Lower leg skin (tissue), 3 donors: ENCODE measurements around the gene MPP1.

Source experiments
- POLR2A ChIP-seq, 2 donors: fragments of 450-650 bp; IDR thresholded peaks; one replicate each; pipeline ENCODE4 v1.6.1; 2016 to 2017; ENCODE audit warnings: antibody characterized with exemption in 2 of 2, mild to moderate bottlenecking in 1 of 2, moderate library complexity in 1 of 2
- TF ChIP-seq, protein P1 (sequence below), 3 donors: fragments of 450-650 bp; IDR thresholded peaks; one replicate each; pipeline ENCODE4 v1.5.1; 2016; ENCODE audit warnings: antibody characterized with exemption in 3 of 3, mild to moderate bottlenecking in 3 of 3, moderate library complexity in 2 of 3

DNA sequence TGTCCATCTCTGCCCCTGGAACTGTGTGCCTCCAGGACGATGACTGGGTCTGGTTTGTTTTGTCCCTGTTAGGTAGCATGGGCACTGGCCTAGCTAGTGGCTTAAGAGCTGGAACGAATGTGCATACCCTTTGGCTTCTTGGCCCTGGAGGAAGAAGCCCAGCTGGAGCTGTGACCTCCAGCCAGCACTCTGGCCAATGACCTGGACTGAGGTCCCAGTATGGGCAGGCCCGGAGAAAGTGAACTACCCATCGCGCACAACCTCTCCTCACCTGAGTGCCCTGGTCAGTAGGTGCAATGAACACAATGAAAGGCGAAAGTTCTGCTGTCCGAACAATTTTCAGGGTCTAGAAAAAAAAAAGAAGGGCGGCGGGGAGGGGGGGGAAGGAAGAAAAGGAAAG lies 24.3 kb downstream of the MPP1 start:
- TF ChIP-seq, protein P1, sequence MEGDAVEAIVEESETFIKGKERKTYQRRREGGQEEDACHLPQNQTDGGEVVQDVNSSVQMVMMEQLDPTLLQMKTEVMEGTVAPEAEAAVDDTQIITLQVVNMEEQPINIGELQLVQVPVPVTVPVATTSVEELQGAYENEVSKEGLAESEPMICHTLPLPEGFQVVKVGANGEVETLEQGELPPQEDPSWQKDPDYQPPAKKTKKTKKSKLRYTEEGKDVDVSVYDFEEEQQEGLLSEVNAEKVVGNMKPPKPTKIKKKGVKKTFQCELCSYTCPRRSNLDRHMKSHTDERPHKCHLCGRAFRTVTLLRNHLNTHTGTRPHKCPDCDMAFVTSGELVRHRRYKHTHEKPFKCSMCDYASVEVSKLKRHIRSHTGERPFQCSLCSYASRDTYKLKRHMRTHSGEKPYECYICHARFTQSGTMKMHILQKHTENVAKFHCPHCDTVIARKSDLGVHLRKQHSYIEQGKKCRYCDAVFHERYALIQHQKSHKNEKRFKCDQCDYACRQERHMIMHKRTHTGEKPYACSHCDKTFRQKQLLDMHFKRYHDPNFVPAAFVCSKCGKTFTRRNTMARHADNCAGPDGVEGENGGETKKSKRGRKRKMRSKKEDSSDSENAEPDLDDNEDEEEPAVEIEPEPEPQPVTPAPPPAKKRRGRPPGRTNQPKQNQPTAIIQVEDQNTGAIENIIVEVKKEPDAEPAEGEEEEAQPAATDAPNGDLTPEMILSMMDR (IDR thresholded peaks at IDR 0.05), result no peak
- no peak for TF ChIP-seq POLR2A (IDR thresholded peaks at IDR 0.05)
